ENCODE results near the gene PRAMEF1. TPM values are rescaled to one million over a fixed set of nuclear protein-coding genes. Genes with fewer than 3 reads are reported as not detected.
"Not testable (repeated sequence)": the region's sequence is repeated elsewhere in the genome, so short reads cannot be mapped to it uniquely, and the experiment has no call there.

Gene PRAMEF1
- total and polyA plus RNA-seq, 2 of the 13 experiments (the other 11 are each of a cell fraction or from before 2014, with no cell fraction given), result not detected

GRCh38 chr1:12811409-12811784 lies 20.2 kb downstream of the PRAMEF1 start (continued):
- no peak for TF ChIP-seq ZBTB4 (CRISPR knock-in tag; IDR thresholded peaks at IDR 0.05; ENCODE audit: borderline replicate concordance)

- H3K36me3 ChIP-seq (replicated peaks in 1 of 2; ENCODE audit: control insufficient read depth in 1 of 2, insufficient read depth in 2 of 2, low read length in 2 of 2); BruUV-seq (replicated peaks); H3K4me1 ChIP-seq (ENCODE audit: insufficient read depth, low read length); H3K27me3 ChIP-seq (ENCODE audit: control insufficient read depth in 1 of 2, insufficient read depth in 2 of 2, low read length in 2 of 2); in situ Hi-C loops (cut with HindIII; ENCODE audit: extremely low pct_ligation_motif_present, low pct_unique_long_range_greater_than_20kb); H2AFZ ChIP-seq (ENCODE audit: low read length); POLR2A ChIA-PET; FAIRE-seq; CTCF ChIA-PET (ENCODE audit: low intra/inter-chr PET ratio, low total read pairs); DNase-seq (ENCODE audit: low spot score); H3K9me3 ChIP-seq (ENCODE audit: low read length); H4K20me1 ChIP-seq (ENCODE audit: insufficient read depth, low read length); ATAC-seq; intact Hi-C loops (cut with micrococcal nuclease; ENCODE audit: unreplicated experiment); H3K27ac ChIP-seq (ENCODE audit: extremely low read length, insufficient read depth, low read length); H3K9ac ChIP-seq (ENCODE audit: insufficient read depth, low read depth, low read length); H3K4me3 ChIP-seq (replicated peaks in 1 of 3; ENCODE audit: insufficient read depth in 1 of 3, low read depth in 2 of 3, low read length in 3 of 3); H3K4me2 ChIP-seq (ENCODE audit: low read depth, low read length); H3K79me2 ChIP-seq (ENCODE audit: insufficient read depth, low read length): not testable (repeated sequence)
- WGBS (ENCODE audit: low lambda C conversion rate), result no CpG with 5 or more reads among the region's 6 CpGs
Observed at GRCh38 chr1:12819061-12819460, 27.9 kb downstream of the PRAMEF1 start.

- H3K4me1 ChIP-seq (ENCODE audit: insufficient read depth, low read length); POLR2A ChIA-PET; H3K36me3 ChIP-seq (replicated peaks in 1 of 2; ENCODE audit: control insufficient read depth in 1 of 2, insufficient read depth in 2 of 2, low read length in 2 of 2); H3K4me2 ChIP-seq (ENCODE audit: low read depth, low read length); FAIRE-seq; H3K9ac ChIP-seq (ENCODE audit: insufficient read depth, low read depth, low read length); H3K27me3 ChIP-seq (ENCODE audit: control insufficient read depth in 1 of 2, insufficient read depth in 2 of 2, low read length in 2 of 2); CTCF ChIA-PET (ENCODE audit: low intra/inter-chr PET ratio, low total read pairs); H3K79me2 ChIP-seq (ENCODE audit: insufficient read depth, low read length); in situ Hi-C loops (cut with HindIII; ENCODE audit: extremely low pct_ligation_motif_present, low pct_unique_long_range_greater_than_20kb); intact Hi-C loops (cut with micrococcal nuclease; ENCODE audit: unreplicated experiment); ATAC-seq; H3K9me3 ChIP-seq (ENCODE audit: low read length); DNase-seq (ENCODE audit: low spot score); H4K20me1 ChIP-seq (ENCODE audit: insufficient read depth, low read length); H3K4me3 ChIP-seq (replicated peaks in 1 of 3; ENCODE audit: insufficient read depth in 1 of 3, low read depth in 2 of 3, low read length in 3 of 3); BruUV-seq (replicated peaks); H2AFZ ChIP-seq (ENCODE audit: low read length); H3K27ac ChIP-seq (ENCODE audit: extremely low read length, insufficient read depth, low read length): not testable (repeated sequence)
- WGBS (ENCODE audit: low lambda C conversion rate), result 0% methylated on average over 3 of the region's 3 CpGs
Observed at GRCh38 chr1:12831310-12831709, 40.1 kb downstream of the PRAMEF1 start, which contains the start of gene PRAMEF11. Gene PRAMEF11 (minus strand): TSS chr1:12831410. CDS start chr1:12828789, 2,621 bp downstream.

GRCh38 chr1:12833251-12833650 lies 42.1 kb downstream of the PRAMEF1 start:
- H3K36me3 ChIP-seq (replicated peaks in 1 of 2; ENCODE audit: control insufficient read depth in 1 of 2, insufficient read depth in 2 of 2, low read length in 2 of 2); intact Hi-C loops (cut with micrococcal nuclease; ENCODE audit: unreplicated experiment); BruUV-seq (replicated peaks); H3K9ac ChIP-seq (ENCODE audit: insufficient read depth, low read depth, low read length); H3K9me3 ChIP-seq (ENCODE audit: low read length); CTCF ChIA-PET (ENCODE audit: low intra/inter-chr PET ratio, low total read pairs); H2AFZ ChIP-seq (ENCODE audit: low read length); FAIRE-seq; H3K4me2 ChIP-seq (ENCODE audit: low read depth, low read length); H3K27ac ChIP-seq (ENCODE audit: extremely low read length, insufficient read depth, low read length); POLR2A ChIA-PET; H3K79me2 ChIP-seq (ENCODE audit: insufficient read depth, low read length); DNase-seq (ENCODE audit: low spot score); H4K20me1 ChIP-seq (ENCODE audit: insufficient read depth, low read length); H3K27me3 ChIP-seq (ENCODE audit: control insufficient read depth in 1 of 2, insufficient read depth in 2 of 2, low read length in 2 of 2); H3K4me3 ChIP-seq (replicated peaks in 1 of 3; ENCODE audit: insufficient read depth in 1 of 3, low read depth in 2 of 3, low read length in 3 of 3); in situ Hi-C loops (cut with HindIII; ENCODE audit: extremely low pct_ligation_motif_present, low pct_unique_long_range_greater_than_20kb); ATAC-seq; H3K4me1 ChIP-seq (ENCODE audit: insufficient read depth, low read length): not testable (repeated sequence)
- 0% methylated on average over 2 of the region's 2 CpGs for WGBS (ENCODE audit: low lambda C conversion rate)

Data from HepG2 (cell line).